WTC11 (cell line): Measurements from ENCODE around the gene CTNND2.

Source experiments
- IRF2 ChIP-seq: sonication (generic); formaldehyde crosslinking; IDR thresholded peaks from 2 replicates; pipeline ENCODE4 v1.8.0; 2022; ENCODE audit warnings: low read depth, missing genetic modification reagents, borderline replicate concordance
- ZNF219 ChIP-seq: sonication (generic); formaldehyde crosslinking; IDR thresholded peaks from 2 replicates; pipeline ENCODE4 v1.8.0; 2023; ENCODE audit warnings: missing genetic modification reagents, mild to moderate bottlenecking, borderline replicate concordance

DNA sequence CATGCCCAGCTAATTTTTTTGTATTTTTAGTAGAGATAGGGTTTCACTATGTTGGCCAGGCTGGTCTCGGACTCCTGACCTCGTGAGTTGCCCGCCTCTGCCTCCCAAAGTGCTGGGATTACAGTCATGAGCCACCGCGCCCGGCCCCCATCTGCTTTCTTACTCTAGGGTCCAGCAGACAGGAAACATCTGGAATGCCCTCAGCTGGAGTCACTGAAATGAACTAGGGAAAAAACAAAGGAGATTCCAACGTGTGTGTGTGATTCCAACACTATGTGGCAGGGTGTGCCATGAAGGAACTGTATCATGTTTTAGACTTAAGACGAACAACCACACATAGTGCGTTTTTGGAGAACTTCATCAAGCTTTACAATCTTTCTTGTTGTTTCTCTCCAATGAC, 603.1 kb downstream of the CTNND2 start:
- TF ChIP-seq ZNF219 (CRISPR knock-in tag) (no peak), IRF2 (CRISPR knock-in tag) (no peak)
